NCI-H446 treated with DMSO at 0.1 percent for 48 hours (cell line): ENCODE data around the gene ACAA1.
"Not testable (repeated sequence)": the region's sequence is repeated elsewhere in the genome, so short reads cannot be mapped to it uniquely, and the experiment has no call there.

Experiments used
- DNase-seq: peaks from one replicate; lab custom pipeline; 2025; lab: John Stamatoyannopoulos, UW

The ACAA1 gene

GRCh38 chr3:38101811-38102443 is 35.0 kb downstream of the ACAA1 start:
- DNase-seq = no peak

- DNase-seq = no peak
These were observed 36.4 kb downstream of the ACAA1 start for GRCh38 chr3:38100498-38100897.

GRCh38 chr3:38099518-38099917 is 37.4 kb downstream of the ACAA1 start:
- DNase-seq = no peak

GRCh38 chr3:38098376-38098723 is 38.6 kb downstream of the ACAA1 start:
- DNase-seq = no peak

- no peak for DNase-seq
These were observed 39.2 kb downstream of the ACAA1 start for GRCh38 chr3:38097446-38098375.

- DNase-seq = no peak
These were observed 41.1 kb downstream of the ACAA1 start for GRCh38 chr3:38095669-38096483.

- DNase-seq = no peak
These were observed 41.9 kb downstream of the ACAA1 start for GRCh38 chr3:38094999-38095398.

- no peak for DNase-seq
These were observed 46.5 kb downstream of the ACAA1 start for GRCh38 chr3:38090453-38090852.

GRCh38 chr3:38089163-38089562 is 47.8 kb downstream of the ACAA1 start:
- no peak for DNase-seq

GRCh38 chr3:38088126-38089078 is 48.5 kb downstream of the ACAA1 start:
- no peak for DNase-seq

- not testable (repeated sequence) for DNase-seq
These were observed 49.6 kb downstream of the ACAA1 start for GRCh38 chr3:38087278-38087677.

- no peak for DNase-seq
These were observed 50.4 kb downstream of the ACAA1 start for GRCh38 chr3:38086496-38086895.

- no peak for DNase-seq
These were observed 51.0 kb downstream of the ACAA1 start for GRCh38 chr3:38085943-38086324.

- DNase-seq = no peak
These were observed 51.5 kb downstream of the ACAA1 start for GRCh38 chr3:38085311-38085942.

- DNase-seq = no peak
These were observed 52.3 kb downstream of the ACAA1 start for GRCh38 chr3:38084334-38085310.

- DNase-seq = no peak
These were observed 53.0 kb downstream of the ACAA1 start for GRCh38 chr3:38083871-38084333.

- not testable (repeated sequence) for DNase-seq
These were observed 53.7 kb downstream of the ACAA1 start for GRCh38 chr3:38083254-38083653.

- not testable (repeated sequence) for DNase-seq
These were observed 54.6 kb downstream of the ACAA1 start for GRCh38 chr3:38082296-38082695.

GRCh38 chr3:38077073-38077472 is 59.9 kb downstream of the ACAA1 start:
- DNase-seq = not testable (repeated sequence)
